Hepatocyte (in vitro differentiated cells): Measurements from ENCODE around the gene PHAF1. TPM values are rescaled to one million over a fixed set of nuclear protein-coding genes. Genes with fewer than 3 reads are reported as not detected.

Experiments used
- DNase-seq: peaks from one replicate; pipeline ENCODE4 v3.0.0-alpha.2; 2016; ENCODE audit warnings: low spot score
- H2AFZ ChIP-seq: fragments of 200-600 bp; sonication (generic); 2 replicates; pipeline ENCODE4 v1.6.0; 2016; ENCODE audit warnings: antibody characterized with exemption, mild to moderate bottlenecking
- H3K27ac ChIP-seq: fragments of 200-600 bp; sonication (generic); 2 replicates; pipeline ENCODE4 v1.5.1; 2016; ENCODE audit warnings: mild to moderate bottlenecking
- H3K27me3 ChIP-seq: fragments of 200-600 bp; sonication (generic); 2 replicates; pipeline ENCODE4 v1.6.1; 2016
- H3K36me3 ChIP-seq: fragments of 200-600 bp; sonication (generic); replicated peaks from 2 replicates; pipeline ENCODE4 v1.5.1; 2016; ENCODE audit warnings: low read depth; ENCODE audit not compliant: insufficient read depth
- H3K4me1 ChIP-seq: fragments of 200-600 bp; sonication (generic); 2 replicates; pipeline ENCODE4 v1.5.1; 2016; ENCODE audit warnings: mild to moderate bottlenecking, moderate library complexity; ENCODE audit not compliant: insufficient read depth
- H3K4me2 ChIP-seq: fragments of 200-600 bp; sonication (generic); 2 replicates; pipeline ENCODE4 v1.6.0; 2016
- H3K4me3 ChIP-seq: fragments of 200-600 bp; sonication (generic); 2 replicates; pipeline ENCODE4 v1.5.1; 2016; ENCODE audit warnings: mild to moderate bottlenecking
- H3K79me2 ChIP-seq: fragments of 200-600 bp; sonication (generic); 2 replicates; pipeline ENCODE4 v1.6.0; 2017; ENCODE audit warnings: mild to moderate bottlenecking
- H3K9me2 ChIP-seq: fragments of 200-600 bp; sonication (generic); replicated peaks from 2 replicates; pipeline ENCODE4 v1.6.0; 2017; ENCODE audit warnings: mild to moderate bottlenecking; ENCODE audit not compliant: insufficient read depth
- H3K9me3 ChIP-seq: fragments of 200-600 bp; sonication (generic); 2 replicates; pipeline ENCODE4 v1.5.1; 2016; ENCODE audit warnings: low read depth, mild to moderate bottlenecking
- H4K20me1 ChIP-seq: fragments of 200-600 bp; sonication (generic); 2 replicates; pipeline ENCODE4 v1.6.0; 2016; ENCODE audit warnings: mild to moderate bottlenecking; ENCODE audit not compliant: insufficient read depth, poor library complexity, severe bottlenecking
- EZH2 ChIP-seq: fragments of 200-600 bp; sonication (generic); IDR thresholded peaks from 2 replicates; pipeline ENCODE4 v1.6.1; 2016; ENCODE audit warnings: antibody characterized with exemption, mild to moderate bottlenecking, borderline replicate concordance
- EZH2phosphoT487 ChIP-seq: fragments of 200-600 bp; sonication (generic); IDR thresholded peaks from one replicate; pipeline ENCODE4 v1.6.1; 2018; ENCODE audit warnings: antibody characterized with exemption, mild to moderate bottlenecking, low read depth, moderate library complexity; ENCODE audit not compliant: unreplicated experiment, severe bottlenecking
- WGBS: methylation state at CpG from one replicate; pipeline ENCODE4 v1.1.6; 2016; ENCODE audit warnings: low lambda C conversion rate; ENCODE audit errors: missing lambda C conversion rate; 5-methylcytosine and 5-hydroxymethylcytosine counted together
- polyA plus RNA-seq: library from polyadenylated mRNA; unstranded; fragments of >200 nt; fragmentation: Nextera tagmentation; extraction: Ambion mirVana; gene quantifications from 2 replicates; pipeline ENCODE4 v1.2.1, GENCODE V29; 2016
- total RNA-seq: library from RNA; depleted of rRNA; stranded (reverse); fragments of >200 nt; gene quantifications from 2 replicates; pipeline ENCODE4 v1.2.3, GENCODE V29; 2014
- TF ChIP-seq, protein P1 (sequence below): fragments of 200-600 bp; sonication (generic); IDR thresholded peaks from 2 replicates; pipeline ENCODE4 v1.5.1; 2016; ENCODE audit warnings: antibody characterized with exemption, mild to moderate bottlenecking; ENCODE audit not compliant: poor library complexity

The PHAF1 gene
- total and polyA plus RNA-seq, 2 experiments from 2014 or later: 18.7 to 20.2 TPM

GRCh38 chr16:67146523-67147357, 37.0 kb downstream of the PHAF1 start:
- H3K4me1 ChIP-seq: peaks cover 10% of the 10 kb centered on the region
- H3K27ac ChIP-seq: no peak overlapping the region
- no peaks in the 10 kb centered on the region for H3K9me3 ChIP-seq
- H3K4me3 ChIP-seq: no peak overlapping the region
- no peaks in the 10 kb centered on the region for H3K27me3 ChIP-seq
- DNase-seq: no peak
- no peaks in the 10 kb centered on the region for H3K36me3 ChIP-seq
- 94% methylated on average over 7 of the region's 7 CpGs for WGBS
- H4K20me1 ChIP-seq: no peaks in the 10 kb centered on the region
- H3K4me2 ChIP-seq: no peak overlapping the region
- H2AFZ ChIP-seq: no peak overlapping the region
- peaks cover 4% of the 10 kb centered on the region for H3K79me2 ChIP-seq
- no peaks in the 10 kb centered on the region for H3K9me2 ChIP-seq
- no peak for TF ChIP-seq EZH2
- TF ChIP-seq, protein P1, sequence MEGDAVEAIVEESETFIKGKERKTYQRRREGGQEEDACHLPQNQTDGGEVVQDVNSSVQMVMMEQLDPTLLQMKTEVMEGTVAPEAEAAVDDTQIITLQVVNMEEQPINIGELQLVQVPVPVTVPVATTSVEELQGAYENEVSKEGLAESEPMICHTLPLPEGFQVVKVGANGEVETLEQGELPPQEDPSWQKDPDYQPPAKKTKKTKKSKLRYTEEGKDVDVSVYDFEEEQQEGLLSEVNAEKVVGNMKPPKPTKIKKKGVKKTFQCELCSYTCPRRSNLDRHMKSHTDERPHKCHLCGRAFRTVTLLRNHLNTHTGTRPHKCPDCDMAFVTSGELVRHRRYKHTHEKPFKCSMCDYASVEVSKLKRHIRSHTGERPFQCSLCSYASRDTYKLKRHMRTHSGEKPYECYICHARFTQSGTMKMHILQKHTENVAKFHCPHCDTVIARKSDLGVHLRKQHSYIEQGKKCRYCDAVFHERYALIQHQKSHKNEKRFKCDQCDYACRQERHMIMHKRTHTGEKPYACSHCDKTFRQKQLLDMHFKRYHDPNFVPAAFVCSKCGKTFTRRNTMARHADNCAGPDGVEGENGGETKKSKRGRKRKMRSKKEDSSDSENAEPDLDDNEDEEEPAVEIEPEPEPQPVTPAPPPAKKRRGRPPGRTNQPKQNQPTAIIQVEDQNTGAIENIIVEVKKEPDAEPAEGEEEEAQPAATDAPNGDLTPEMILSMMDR: no peak
- TF ChIP-seq EZH2phosphoT487: no peak

- Histone ChIP-seq H2AFZ (no peak overlapping the region), H4K20me1 (no peaks in the 10 kb centered on the region), H3K27ac (no peak overlapping the region), H3K4me2 (no peak overlapping the region), H3K27me3 (no peaks in the 10 kb centered on the region), H3K79me2 (peaks cover 4% of the 10 kb centered on the region), H3K4me3 (no peak overlapping the region), H3K36me3 (no peaks in the 10 kb centered on the region), H3K9me3 (no peaks in the 10 kb centered on the region), H3K4me1 (peaks cover 10% of the 10 kb centered on the region), H3K9me2 (no peaks in the 10 kb centered on the region)
- DNase-seq: no peak
- TF ChIP-seq EZH2: no peak
- WGBS: 98% methylated on average over 4 of the region's 4 CpGs
Observed at GRCh38 chr16:67147437-67148140, 37.8 kb downstream of the PHAF1 start.

DNA sequence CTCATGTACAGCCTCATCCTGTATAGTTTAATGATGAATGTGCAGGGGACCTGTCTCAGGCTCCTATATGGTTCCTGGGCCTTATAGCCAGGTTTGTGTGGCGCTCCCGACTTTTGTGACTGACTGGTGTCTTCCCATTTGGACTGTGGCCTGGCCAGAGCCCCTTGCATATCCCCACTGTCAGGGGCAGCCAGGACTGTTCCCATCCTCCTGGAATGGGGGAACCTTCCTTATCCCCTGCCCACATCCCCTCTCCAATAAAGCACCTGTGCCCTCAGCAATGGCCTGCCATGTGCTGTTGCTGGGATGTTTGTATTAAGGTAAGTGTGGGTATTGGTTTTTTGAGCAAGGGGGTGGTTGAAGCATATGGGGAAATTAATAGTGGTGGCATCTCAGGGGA, 38.5 kb downstream of the PHAF1 start:
- Histone ChIP-seq H3K36me3 (no peaks in the 10 kb centered on the region), H3K27ac (no peak overlapping the region), H2AFZ (no peak overlapping the region), H3K9me3 (no peaks in the 10 kb centered on the region), H3K4me2 (no peak overlapping the region), H3K4me1 (peaks cover 10% of the 10 kb centered on the region), H3K4me3 (no peak overlapping the region), H3K79me2 (peaks cover 4% of the 10 kb centered on the region), H3K9me2 (no peaks in the 10 kb centered on the region), H4K20me1 (no peaks in the 10 kb centered on the region), H3K27me3 (no peaks in the 10 kb centered on the region)
- no peak for TF ChIP-seq EZH2
- WGBS: 100% methylated on average over 2 of the region's 2 CpGs
- no peak for DNase-seq

GRCh38 chr16:67148656-67149275, 39.0 kb downstream of the PHAF1 start:
- DNase-seq: no peak
- Histone ChIP-seq H2AFZ (no peak overlapping the region), H3K36me3 (no peaks in the 10 kb centered on the region), H3K4me1 (peaks cover 10% of the 10 kb centered on the region), H3K27me3 (no peaks in the 10 kb centered on the region), H3K27ac (no peak overlapping the region), H3K4me2 (peak overlapping the region; percentile 92), H4K20me1 (no peaks in the 10 kb centered on the region), H3K9me2 (no peaks in the 10 kb centered on the region), H3K9me3 (no peaks in the 10 kb centered on the region), H3K4me3 (no peak overlapping the region), H3K79me2 (peaks cover 4% of the 10 kb centered on the region)
- no peak for TF ChIP-seq EZH2
- TF ChIP-seq EZH2phosphoT487: no peak
- TF ChIP-seq, protein P1: no peak
- 94% methylated on average over 11 of the region's 11 CpGs for WGBS
